IMR-90 (cell line): Measurements from ENCODE around the gene ABCB9. TPM values are rescaled to one million over a fixed set of nuclear protein-coding genes. Genes with fewer than 3 reads are reported as not detected.

Experiments used
- ATAC-seq: fragments of 200-7000 bp; cut with Tn5 transposase; 2 replicates; pipeline ENCODE4 v1.9.1; 2020; ENCODE audit warnings: low read depth, mild to moderate bottlenecking, moderate library complexity
- BruUV-seq: library from RNA; stranded (reverse); fragments of 400-500 nt; replicated peaks from 2 replicates; lab custom pipeline; 2021; lab: Mats Ljungman, UMichigan
- CTCF ChIA-PET: fragments of 300-600 bp; formaldehyde crosslinking; extraction: SDS; loops from one replicate; lab custom pipeline; 2021; ENCODE audit warnings: antibody characterized with exemption; lab: Yijun Ruan, JAX
- POLR2A ChIA-PET: fragments of 300-600 bp; sonication (Branson Sonifier 250); formaldehyde crosslinking; loops from one replicate; lab custom pipeline; 2022; ENCODE audit warnings: antibody characterized with exemption; ENCODE audit not compliant: unreplicated experiment; lab: Charles Lee
- DNase-seq: peaks from one replicate; pipeline ENCODE4 v3.0.0; 2013
- H2AFZ ChIP-seq: replicated peaks from 2 replicates; pipeline ENCODE3; 2013; ENCODE audit warnings: low read length, mild to moderate bottlenecking; ENCODE audit not compliant: poor library complexity
- H2AK5ac ChIP-seq: 2 replicates; pipeline ENCODE4 v1.6.1; 2013; ENCODE audit warnings: low read depth, low read length, inconsistent platforms
- H2AK9ac ChIP-seq: replicated peaks from 2 replicates; pipeline ENCODE3; 2013; ENCODE audit warnings: mild to moderate bottlenecking, low read depth, low read length, moderate library complexity; ENCODE audit not compliant: poor library complexity
- H2BK120ac ChIP-seq: 2 replicates; pipeline ENCODE4 v1.6.1; 2013; ENCODE audit warnings: low read depth, low read length, inconsistent platforms
- H2BK15ac ChIP-seq: 3 replicates; pipeline ENCODE4 v1.6.1; 2013; ENCODE audit warnings: low read depth, low read length, inconsistent platforms
- H2BK20ac ChIP-seq: 2 replicates; pipeline ENCODE4 v1.6.1; 2013; ENCODE audit warnings: low read depth, mild to moderate bottlenecking, inconsistent platforms, low read length, moderate library complexity
- H2BK5ac ChIP-seq: 2 replicates; pipeline ENCODE4 v1.6.1; 2013; ENCODE audit warnings: mild to moderate bottlenecking, low read depth, low read length, inconsistent platforms; ENCODE audit not compliant: poor library complexity, severe bottlenecking
- H3K14ac ChIP-seq: replicated peaks from 2 replicates; pipeline ENCODE4 v1.6.1; 2013; ENCODE audit warnings: low read depth, low read length, inconsistent platforms
- H3K18ac ChIP-seq: 2 replicates; pipeline ENCODE4 v1.6.1; 2013; ENCODE audit warnings: low read depth, low read length, control low read depth
- H3K23ac ChIP-seq: 2 replicates; pipeline ENCODE4 v1.6.1; 2013; ENCODE audit warnings: low read depth, low read length, inconsistent platforms
- H3K27ac ChIP-seq: 2 replicates; pipeline ENCODE4 v1.5.1; 2013; ENCODE audit warnings: mild to moderate bottlenecking, control low read depth, low read length; ENCODE audit not compliant: insufficient read depth
- H3K27me3 ChIP-seq: 2 replicates; pipeline ENCODE4 v1.6.1; 2013; ENCODE audit warnings: low read length; ENCODE audit not compliant: control insufficient read depth, insufficient read depth
- H3K36me3 ChIP-seq: 2 replicates; pipeline ENCODE4 v1.6.1; 2013; ENCODE audit warnings: low read length, mixed read lengths; ENCODE audit not compliant: control insufficient read depth, insufficient read depth
- H3K4ac ChIP-seq: 2 replicates; pipeline ENCODE4 v1.6.1; 2013; ENCODE audit warnings: low read depth, low read length, inconsistent platforms
- H3K4me1 ChIP-seq: 2 replicates; pipeline ENCODE4 v1.6.1; 2013; ENCODE audit warnings: low read length, mixed read lengths; ENCODE audit not compliant: control insufficient read depth, insufficient read depth
- H3K4me2 ChIP-seq: 2 replicates; pipeline ENCODE4 v1.6.1; 2013; ENCODE audit warnings: low read depth, mild to moderate bottlenecking, control low read depth, low read length, moderate library complexity
- H3K4me3 ChIP-seq: 2 replicates; pipeline ENCODE4 v1.5.1; 2013; ENCODE audit warnings: low read depth, mild to moderate bottlenecking, control low read depth, low read length, moderate library complexity; ENCODE audit not compliant: insufficient read depth
- H3K56ac ChIP-seq: 2 replicates; pipeline ENCODE4 v1.6.1; 2013; ENCODE audit warnings: low read length, inconsistent platforms; ENCODE audit not compliant: insufficient read depth; ENCODE audit errors: extremely low read depth
- H3K79me1 ChIP-seq, 2 experiments: 2 replicates each; pipeline ENCODE4 v1.6.1; 2013; ENCODE audit warnings: low read length in 2 of 2, inconsistent platforms in 1 of 2, low read depth in 1 of 2
- H3K9ac ChIP-seq: 2 replicates; pipeline ENCODE4 v1.6.1; 2013; ENCODE audit warnings: low read depth, low read length, control low read depth
- H3K9me1 ChIP-seq: 2 replicates; pipeline ENCODE4 v1.6.1; 2013; ENCODE audit warnings: low read length, inconsistent platforms; ENCODE audit not compliant: insufficient read depth
- H3K9me3 ChIP-seq: 2 replicates; pipeline ENCODE4 v1.6.1; 2013; ENCODE audit warnings: low read length; ENCODE audit not compliant: control insufficient read depth, insufficient read depth
- H4K20me1 ChIP-seq: 2 replicates; pipeline ENCODE4 v1.6.1; 2013; ENCODE audit warnings: low read length, inconsistent platforms; ENCODE audit not compliant: insufficient read depth
- H4K5ac ChIP-seq: 2 replicates; pipeline ENCODE4 v1.6.1; 2013; ENCODE audit warnings: mild to moderate bottlenecking, low read depth, low read length, control low read depth
- H4K8ac ChIP-seq, 2 experiments: 2 replicates each; pipeline ENCODE4 v1.6.1; 2013; ENCODE audit warnings: low read depth in 2 of 2, low read length in 2 of 2, control low read depth in 1 of 2, inconsistent platforms in 1 of 2
- H4K91ac ChIP-seq: 2 replicates; pipeline ENCODE4 v1.6.1; 2013; ENCODE audit warnings: low read depth, low read length, inconsistent platforms; ENCODE audit not compliant: insufficient read depth
- BHLHE40 ChIP-seq: fragments of 150-350 bp; IDR thresholded peaks from 2 replicates; pipeline ENCODE4 v1.6.1; 2016; ENCODE audit warnings: mild to moderate bottlenecking, low read depth, low read length
- CEBPB ChIP-seq: IDR thresholded peaks from 2 replicates; pipeline ENCODE4 v1.6.1; 2012; ENCODE audit warnings: low read depth, low read length, improper control_type of control experiment
- CHD1 ChIP-seq: IDR thresholded peaks from 2 replicates; pipeline ENCODE4 v1.6.1; 2012; ENCODE audit warnings: low read depth, low read length, improper control_type of control experiment
- MAZ ChIP-seq: IDR thresholded peaks from 2 replicates; pipeline ENCODE4 v1.6.1; 2012; ENCODE audit warnings: low read depth, mild to moderate bottlenecking, low read length, improper control_type of control experiment, moderate library complexity, borderline replicate concordance
- MXI1 ChIP-seq: IDR thresholded peaks from 2 replicates; pipeline ENCODE4 v1.6.1; 2012; ENCODE audit warnings: low read depth, mild to moderate bottlenecking, low read length, moderate library complexity, borderline replicate concordance
- NFE2L2 ChIP-seq: fragments of 150-350 bp; IDR thresholded peaks from 2 replicates; pipeline ENCODE4 v1.6.1; 2016; ENCODE audit warnings: low read depth, mild to moderate bottlenecking, low read length
- POLR2A ChIP-seq: IDR thresholded peaks from 2 replicates; pipeline ENCODE4 v1.6.1; 2012; ENCODE audit warnings: mild to moderate bottlenecking, low read depth, low read length
- RAD21 ChIP-seq: IDR thresholded peaks from 2 replicates; pipeline ENCODE4 v1.6.1; 2012; ENCODE audit warnings: low read length, improper control_type of control experiment
- RCOR1 ChIP-seq: IDR thresholded peaks from 2 replicates; pipeline ENCODE4 v1.6.1; 2012; ENCODE audit warnings: mild to moderate bottlenecking, low read length, improper control_type of control experiment; ENCODE audit not compliant: insufficient replicate concordance
- USF2 ChIP-seq: fragments of 150-350 bp; IDR thresholded peaks from 2 replicates; pipeline ENCODE4 v1.6.1; 2017; ENCODE audit warnings: mild to moderate bottlenecking, antibody characterized with exemption, low read length, low read depth
- WGBS, 2 experiments: methylation state at CpG; one replicate each; pipeline versions ENCODE4 v1.1.5 to v1.1.7; 2013; ENCODE audit warnings: missing lambda C conversion rate in 2 of 2; ENCODE audit not compliant: insufficient read length in 1 of 2; ENCODE audit errors: extremely low coverage in 2 of 2; 5-methylcytosine and 5-hydroxymethylcytosine counted together
- dilution Hi-C: fragments of 300-500 bp; cut with HindIII; formaldehyde crosslinking; loops from one replicate; pipeline ENCODE4 v1.14.3; 2018; ENCODE audit warnings: low sequenced_read_pairs; ENCODE audit not compliant: unreplicated experiment
- in situ Hi-C: fragments of 300-500 bp; cut with MboI; formaldehyde crosslinking; loops from 3 replicates; pipeline ENCODE4 v1.14.3; 2019; ENCODE audit warnings: low sequenced_read_pairs, inconsistent platforms, mixed read lengths
- intact Hi-C: fragments of 100-400 bp; cut with micrococcal nuclease; formaldehyde crosslinking; loops from 2 replicates; pipeline ENCODE4 v1.10.0; 2022
- polyA plus RNA-seq, 3 experiments: library from polyadenylated mRNA; depleted of rRNA; stranded (reverse); fragments of >200 nt; gene quantifications; 2 replicates each; pipeline ENCODE4 v1.2.3, GENCODE V29; 2012; ENCODE audit warnings: low replicate concordance in 1 of 3
- total RNA-seq: library from RNA; depleted of rRNA; stranded (reverse); fragments of >200 nt; gene quantifications from 2 replicates; pipeline ENCODE4 v1.2.3, GENCODE V29; 2012

Gene ABCB9
- total and polyA plus RNA-seq, 2 of the 4 experiments (the other 2 are of a cell fraction), result 5.6 to 8.3 TPM

GRCh38 chr12:122985338-122986257 lies 19.3 kb upstream of the ABCB9 start:
- no peak overlapping the region for H3K4me2 ChIP-seq
- CTCF ChIA-PET, result interaction anchor here (0.6 kb wide), 1 partner anchor 103 kb away, joined by 3 read pairs; no protein-coding TSS in a partner anchor
- H2AK9ac ChIP-seq, result peak overlapping the region; percentile 45
- no peak overlapping the region for H2BK5ac ChIP-seq
- H3K23ac ChIP-seq, result no peak overlapping the region
- dilution Hi-C loops, result loop anchor here (25.0 kb wide), 1 partner anchor 252 kb away; the partner anchor contains the start of genes MPHOSPH9 and MTRFR
- H3K27ac ChIP-seq, result no peak overlapping the region
- H2BK15ac ChIP-seq, result no peak overlapping the region
- H4K91ac ChIP-seq, result no peak overlapping the region
- peaks cover 47% of the 10 kb centered on the region for H3K36me3 ChIP-seq
- intact Hi-C loops, result no loop called here
- H3K56ac ChIP-seq, result no peak overlapping the region
- H4K8ac ChIP-seq, result no peak overlapping the region; a peak in 1 of 4 replicates
- POLR2A ChIA-PET, result no interaction called here
- H4K20me1 ChIP-seq, result peaks cover 15% of the 10 kb centered on the region
- TF ChIP-seq RCOR1 (no peak), POLR2A (no peak), CEBPB (no peak), USF2 (no peak), BHLHE40 (no peak), CHD1 (no peak), NFE2L2 (no peak), MAZ (no peak), RAD21 (no peak), MXI1 (no peak)
- no peak overlapping the region for H3K18ac ChIP-seq
- no TSS peak for BruUV-seq
- no peak overlapping the region for H3K4ac ChIP-seq
- H3K9me3 ChIP-seq, result no peaks in the 10 kb centered on the region
- peaks cover 4 to 34% of the 10 kb centered on the region in 2 experiments; a peak in 3 of 4 replicates for H3K79me1 ChIP-seq
- no peak overlapping the region for H2BK120ac ChIP-seq
- H3K4me3 ChIP-seq, result no peak overlapping the region
- no peak for ATAC-seq
- DNase-seq, result no peak
- 0 out of 2 replicates have a peak overlapping the region, but pooled peaks have one; percentile 15 for H2AK5ac ChIP-seq
- H2AFZ ChIP-seq, result no peak overlapping the region
- no peak overlapping the region for H4K5ac ChIP-seq
- H3K4me1 ChIP-seq, result peaks cover 20% of the 10 kb centered on the region
- H2BK20ac ChIP-seq, result no peak overlapping the region
- H3K9me1 ChIP-seq, result peaks cover 15% of the 10 kb centered on the region; the same call in 1 of the 2 replicates
- no peaks in the 10 kb centered on the region for H3K27me3 ChIP-seq
- 92% methylated on average over 28 of the region's 45 CpGs; no CpG with 5 or more reads in 1 of the 2 experiments for WGBS, 2 experiments
- no peak overlapping the region for H3K14ac ChIP-seq
- no peak overlapping the region for H3K9ac ChIP-seq
- in situ Hi-C loops, result loop anchor here (10.0 kb wide), 1 partner anchor 159 kb away; no protein-coding TSS in a partner anchor
